ENCODE data around the gene IDUA. TPM values are rescaled to one million over a fixed set of nuclear protein-coding genes. Genes with fewer than 3 reads are reported as not detected.

IDUA gene
- total RNA-seq, 3 donors from 2014 or later (not counting 1 experiment from before 2014, with no cell fraction given), result 38.7 to 43.6 (median 43.0) TPM

DNA sequence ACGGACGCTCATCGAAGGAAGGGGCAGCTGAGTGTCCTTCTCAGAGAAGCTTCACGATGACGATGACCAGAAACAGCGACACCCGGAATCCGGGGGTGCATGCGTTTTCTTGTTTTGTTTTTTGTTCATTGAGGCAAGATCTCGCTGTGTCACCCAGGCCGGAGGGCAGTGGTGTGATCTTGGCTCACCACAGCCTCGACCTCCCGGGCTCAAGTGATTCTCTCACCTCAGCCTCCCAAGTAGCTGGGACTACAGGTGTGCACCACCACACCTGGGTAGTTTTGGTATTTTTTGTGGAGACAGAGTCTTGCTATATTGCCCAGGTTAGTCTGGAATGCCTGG, 33.3 kb upstream of the IDUA start:
- peaks cover under 1 to 11% of the 10 kb centered on the region in 2 donors for H3K4me1 Mint-ChIP-seq
- intact Hi-C loops (cut with micrococcal nuclease), result no loop called here
- H3K27me3 Mint-ChIP-seq (ENCODE audit: low read depth in 2 of 2), result no peaks in the 10 kb centered on the region
- ATAC-seq (no peak), DNase-seq (no peak)
- no peaks in the 10 kb centered on the region for H3K9me3 Mint-ChIP-seq
- Histone ChIP-seq H3K36me3 (ENCODE audit: control insufficient read depth, insufficient read depth, low read length) (peaks cover 22% of the 10 kb centered on the region), H3K4me1 (ENCODE audit: control insufficient read depth, insufficient read depth, low read length) (no peaks in the 10 kb centered on the region), H3K4me3 (ENCODE audit: low read length) (no peak overlapping the region), H3K9me3 (ENCODE audit: control insufficient read depth, insufficient read depth, low read length) (no peaks in the 10 kb centered on the region), H3K27ac (ENCODE audit: low read length) (no peak overlapping the region), H3K27me3 (ENCODE audit: control insufficient read depth, insufficient read depth, low read length) (no peaks in the 10 kb centered on the region)
- H3K27ac Mint-ChIP-seq, result no peak overlapping the region
- no peaks in the 10 kb centered on the region for H3K36me3 Mint-ChIP-seq
- TF ChIP-seq, protein P1, sequence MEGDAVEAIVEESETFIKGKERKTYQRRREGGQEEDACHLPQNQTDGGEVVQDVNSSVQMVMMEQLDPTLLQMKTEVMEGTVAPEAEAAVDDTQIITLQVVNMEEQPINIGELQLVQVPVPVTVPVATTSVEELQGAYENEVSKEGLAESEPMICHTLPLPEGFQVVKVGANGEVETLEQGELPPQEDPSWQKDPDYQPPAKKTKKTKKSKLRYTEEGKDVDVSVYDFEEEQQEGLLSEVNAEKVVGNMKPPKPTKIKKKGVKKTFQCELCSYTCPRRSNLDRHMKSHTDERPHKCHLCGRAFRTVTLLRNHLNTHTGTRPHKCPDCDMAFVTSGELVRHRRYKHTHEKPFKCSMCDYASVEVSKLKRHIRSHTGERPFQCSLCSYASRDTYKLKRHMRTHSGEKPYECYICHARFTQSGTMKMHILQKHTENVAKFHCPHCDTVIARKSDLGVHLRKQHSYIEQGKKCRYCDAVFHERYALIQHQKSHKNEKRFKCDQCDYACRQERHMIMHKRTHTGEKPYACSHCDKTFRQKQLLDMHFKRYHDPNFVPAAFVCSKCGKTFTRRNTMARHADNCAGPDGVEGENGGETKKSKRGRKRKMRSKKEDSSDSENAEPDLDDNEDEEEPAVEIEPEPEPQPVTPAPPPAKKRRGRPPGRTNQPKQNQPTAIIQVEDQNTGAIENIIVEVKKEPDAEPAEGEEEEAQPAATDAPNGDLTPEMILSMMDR (IDR thresholded peaks at IDR 0.05), result no peak
- 98% methylated on average over 13 of the region's 13 CpGs for WGBS (ENCODE audit: insufficient coverage)
- no peak overlapping the region for H3K4me3 Mint-ChIP-seq

GRCh38 chr4:954211-955020, 32.4 kb upstream of the IDUA start:
- no peaks in the 10 kb centered on the region for H3K27me3 Mint-ChIP-seq (ENCODE audit: low read depth in 2 of 2)
- Histone ChIP-seq H3K27me3 (ENCODE audit: control insufficient read depth, insufficient read depth, low read length) (no peaks in the 10 kb centered on the region), H3K36me3 (ENCODE audit: control insufficient read depth, insufficient read depth, low read length) (peaks cover 22% of the 10 kb centered on the region), H3K9me3 (ENCODE audit: control insufficient read depth, insufficient read depth, low read length) (no peaks in the 10 kb centered on the region), H3K4me3 (ENCODE audit: low read length) (no peak overlapping the region), H3K4me1 (ENCODE audit: control insufficient read depth, insufficient read depth, low read length) (no peaks in the 10 kb centered on the region), H3K27ac (ENCODE audit: low read length) (no peak overlapping the region)
- H3K9me3 Mint-ChIP-seq, result no peaks in the 10 kb centered on the region
- no peak for DNase-seq
- 95% methylated on average over 17 of the region's 17 CpGs for WGBS (ENCODE audit: insufficient coverage)
- no peak overlapping the region for H3K27ac Mint-ChIP-seq
- H3K4me1 Mint-ChIP-seq, result peaks cover 4 to 11% of the 10 kb centered on the region in 2 donors
- ATAC-seq, result no peak
- TF ChIP-seq, protein P1 (IDR thresholded peaks at IDR 0.05), result no peak
- H3K36me3 Mint-ChIP-seq, result no peaks in the 10 kb centered on the region
- H3K4me3 Mint-ChIP-seq, result no peak overlapping the region
- intact Hi-C loops (cut with micrococcal nuclease), result no loop called here

DNA sequence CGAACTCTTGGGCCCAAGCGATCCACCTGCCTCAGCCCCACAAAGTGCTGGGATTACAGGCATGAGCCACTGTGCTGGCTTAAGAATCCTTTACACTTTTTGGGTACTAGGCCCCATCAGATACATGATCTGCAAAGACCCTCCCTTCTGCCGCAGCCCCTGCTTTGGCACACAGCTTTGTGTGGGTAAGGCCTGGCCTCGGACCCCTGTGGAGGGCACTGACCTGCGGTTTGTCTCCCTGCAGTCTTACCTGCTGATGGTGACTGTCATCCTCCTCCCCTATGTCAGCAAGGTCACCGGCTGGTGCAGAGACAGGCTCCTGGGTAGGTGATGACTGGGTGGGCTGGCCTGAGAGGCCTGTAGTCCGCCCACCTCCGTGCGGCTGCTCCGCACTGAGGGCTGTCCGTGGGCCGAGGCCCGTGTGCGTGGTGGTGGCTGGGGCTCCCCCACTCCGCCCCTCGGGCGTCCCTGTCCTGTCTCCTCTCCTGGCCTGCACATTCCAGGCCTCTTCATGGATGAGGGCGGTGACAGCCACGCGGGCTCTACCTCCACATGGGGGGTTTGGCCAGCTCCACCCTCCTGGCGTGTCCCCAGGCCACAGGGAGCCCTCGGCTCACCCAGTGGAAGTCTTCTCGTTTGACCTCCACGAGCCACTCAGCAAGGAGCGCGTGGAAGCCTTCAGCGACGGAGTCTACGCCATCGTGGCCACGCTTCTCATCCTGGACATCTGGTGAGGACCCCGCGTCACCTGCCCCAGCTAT, 31.5 kb upstream of the IDUA start:
- Histone ChIP-seq H3K27me3 (ENCODE audit: control insufficient read depth, insufficient read depth, low read length) (no peaks in the 10 kb centered on the region), H3K4me3 (ENCODE audit: low read length) (no peak overlapping the region), H3K9me3 (ENCODE audit: control insufficient read depth, insufficient read depth, low read length) (no peaks in the 10 kb centered on the region), H3K36me3 (ENCODE audit: control insufficient read depth, insufficient read depth, low read length) (peaks cover 28% of the 10 kb centered on the region), H3K4me1 (ENCODE audit: control insufficient read depth, insufficient read depth, low read length) (no peaks in the 10 kb centered on the region), H3K27ac (ENCODE audit: low read length) (no peak overlapping the region)
- H3K9me3 Mint-ChIP-seq, result no peaks in the 10 kb centered on the region
- intact Hi-C loops (cut with micrococcal nuclease), result no loop called here
- no peak for ATAC-seq
- no peaks in the 10 kb centered on the region for H3K27me3 Mint-ChIP-seq (ENCODE audit: low read depth in 2 of 2)
- TF ChIP-seq, protein P1 (IDR thresholded peaks at IDR 0.05), result no peak
- DNase-seq, result no peak
- H3K36me3 Mint-ChIP-seq, result no peaks in the 10 kb centered on the region
- H3K4me1 Mint-ChIP-seq, result peaks cover 4 to 10% of the 10 kb centered on the region in 2 donors
- 95% methylated on average over 32 of the region's 33 CpGs for WGBS (ENCODE audit: insufficient coverage)
- H3K27ac Mint-ChIP-seq, result no peak overlapping the region
- no peak overlapping the region for H3K4me3 Mint-ChIP-seq
